ENCODE measurements around the gene OR5B12.
"Not testable (repeated sequence)": the region's sequence is repeated elsewhere in the genome, so short reads cannot be mapped to it uniquely, and the experiment has no call there.

The OR5B12 gene

GRCh38 chr11:58406774-58407173, 35.3 kb downstream of the OR5B12 start, which contains the start of gene OR5B3:
Gene OR5B3 (minus strand): TSS chr11:58406874. CDS start chr11:58403409, 3,465 bp downstream.
- Histone ChIP-seq H3K9ac (no peak within 1 kb of the TSS), H3K4me2 (ENCODE audit: low read length) (no peak within 1 kb of the TSS), H3K27ac (no peak within 1 kb of the TSS), H3K27me3 (ENCODE audit: control insufficient read depth, insufficient read depth, low read length) (no peaks in the 10 kb centered on the region), H2AFZ (no peak within 1 kb of the TSS), H3K79me2 (no peaks in the 10 kb centered on the region), H3K36me3 (ENCODE audit: control insufficient read depth, insufficient read depth, low read length) (no peaks in the 10 kb centered on the region), H3K4me3 (ENCODE audit: low read depth, low read length) (no peak within 1 kb of the TSS), H3K9me3 (ENCODE audit: control insufficient read depth, low read length) (no peaks in the 10 kb centered on the region), H3K4me1 (no peaks in the 10 kb centered on the region)
- TF ChIP-seq CTCF (IDR thresholded peaks at IDR 0.05) = no peak

DNA sequence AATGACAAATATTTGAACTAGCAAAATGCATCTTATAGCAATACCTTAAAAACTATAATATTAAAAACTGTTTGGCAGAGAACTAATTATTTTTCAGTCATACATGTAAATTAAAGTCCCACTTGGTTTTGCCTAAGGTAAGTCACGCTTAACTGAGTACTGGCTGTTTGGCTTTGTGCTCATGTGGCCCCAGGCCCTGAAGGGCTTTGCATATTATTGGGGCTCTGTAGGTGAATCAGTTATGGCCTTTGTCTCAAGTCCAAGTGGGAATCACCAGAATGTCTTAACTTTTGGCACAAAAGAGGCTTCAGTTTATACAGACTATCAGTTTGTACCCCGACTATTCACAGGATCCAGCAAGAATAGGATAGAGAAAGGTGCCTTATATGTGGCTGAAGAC, 42.4 kb downstream of the OR5B12 start:
- not testable (repeated sequence) for H3K27ac ChIP-seq; H3K27me3 ChIP-seq (ENCODE audit: control insufficient read depth, insufficient read depth, low read length); H2AFZ ChIP-seq; H3K36me3 ChIP-seq (ENCODE audit: control insufficient read depth, insufficient read depth, low read length); H3K79me2 ChIP-seq; H3K9ac ChIP-seq; H3K4me3 ChIP-seq (ENCODE audit: low read depth, low read length); H3K9me3 ChIP-seq (ENCODE audit: control insufficient read depth, low read length); H3K4me2 ChIP-seq (ENCODE audit: low read length); H3K4me1 ChIP-seq

DNA sequence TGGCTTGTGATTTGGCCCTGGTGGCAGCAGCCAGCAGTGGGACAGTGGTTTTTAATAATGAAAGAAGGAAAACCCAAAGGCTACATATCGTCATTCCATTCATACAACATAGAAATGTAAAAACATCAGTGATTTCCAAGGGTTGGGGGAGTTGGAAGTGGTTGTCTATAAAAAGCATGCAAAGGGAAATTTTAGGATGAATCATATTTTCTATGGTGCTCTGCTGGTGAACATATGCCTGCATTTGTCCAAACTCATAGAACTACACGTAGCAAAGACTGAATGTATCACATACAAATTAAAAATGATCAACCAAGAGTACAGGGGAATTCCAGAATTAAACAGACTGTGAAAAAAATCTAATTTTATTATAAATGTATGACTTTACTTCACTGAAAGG, 46.5 kb downstream of the OR5B12 start:
- no peak overlapping the region for H3K4me2 ChIP-seq (ENCODE audit: low read length)
- peaks cover 3% of the 10 kb centered on the region for H3K4me1 ChIP-seq
- no peak overlapping the region for H2AFZ ChIP-seq
- H3K27me3 ChIP-seq (ENCODE audit: control insufficient read depth, insufficient read depth, low read length) = no peaks in the 10 kb centered on the region
- H3K27ac ChIP-seq = no peak overlapping the region
- no peak for TF ChIP-seq CTCF (IDR thresholded peaks at IDR 0.05)
- H3K9ac ChIP-seq = no peak overlapping the region
- H3K4me3 ChIP-seq (ENCODE audit: low read depth, low read length) = no peak overlapping the region
- H3K36me3 ChIP-seq (ENCODE audit: control insufficient read depth, insufficient read depth, low read length) = no peaks in the 10 kb centered on the region
- H3K9me3 ChIP-seq (ENCODE audit: control insufficient read depth, low read length) = no peaks in the 10 kb centered on the region
- H3K79me2 ChIP-seq = no peaks in the 10 kb centered on the region

GRCh38 chr11:58394195-58394594, 47.8 kb downstream of the OR5B12 start:
- TF ChIP-seq CTCF (IDR thresholded peaks at IDR 0.05) = no peak
- no peak overlapping the region for H3K4me3 ChIP-seq (ENCODE audit: low read depth, low read length)
- H3K9ac ChIP-seq = no peak overlapping the region
- no peak overlapping the region for H3K27ac ChIP-seq
- H3K36me3 ChIP-seq (ENCODE audit: control insufficient read depth, insufficient read depth, low read length) = no peaks in the 10 kb centered on the region
- no peak overlapping the region for H2AFZ ChIP-seq
- no peaks in the 10 kb centered on the region for H3K9me3 ChIP-seq (ENCODE audit: control insufficient read depth, low read length)
- H3K27me3 ChIP-seq (ENCODE audit: control insufficient read depth, insufficient read depth, low read length) = no peaks in the 10 kb centered on the region
- H3K4me2 ChIP-seq (ENCODE audit: low read length) = no peak overlapping the region
- H3K4me1 ChIP-seq = peaks cover 3% of the 10 kb centered on the region
- no peaks in the 10 kb centered on the region for H3K79me2 ChIP-seq

DNA sequence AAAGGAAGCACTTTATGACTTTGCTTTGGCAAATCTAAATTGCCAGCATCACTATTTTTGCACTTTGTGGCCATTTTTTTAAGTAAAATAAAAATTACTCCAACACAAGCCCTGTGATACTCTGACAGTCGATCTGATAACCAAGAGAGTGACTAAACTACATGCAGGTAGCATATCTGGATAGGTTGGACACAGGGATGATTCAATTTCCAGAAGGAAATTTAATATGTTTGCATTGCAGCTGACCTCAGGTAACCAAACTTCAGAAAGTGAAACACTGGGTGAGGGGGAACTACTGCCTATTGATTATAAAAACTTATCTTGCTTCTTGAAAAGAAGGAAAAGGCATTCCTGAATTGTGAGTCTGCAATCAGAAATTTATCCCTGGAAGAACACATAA, 49.3 kb downstream of the OR5B12 start:
- Histone ChIP-seq H3K79me2 (no peaks in the 10 kb centered on the region), H3K4me3 (ENCODE audit: low read depth, low read length) (no peak overlapping the region), H3K4me2 (ENCODE audit: low read length) (no peak overlapping the region), H3K27me3 (ENCODE audit: control insufficient read depth, insufficient read depth, low read length) (no peaks in the 10 kb centered on the region), H3K36me3 (ENCODE audit: control insufficient read depth, insufficient read depth, low read length) (no peaks in the 10 kb centered on the region), H3K9ac (no peak overlapping the region), H3K4me1 (peaks cover 3% of the 10 kb centered on the region), H2AFZ (no peak overlapping the region), H3K9me3 (ENCODE audit: control insufficient read depth, low read length) (no peaks in the 10 kb centered on the region), H3K27ac (peak overlapping the region; percentile 39)
- TF ChIP-seq CTCF (IDR thresholded peaks at IDR 0.05) = no peak

Data from parathyroid adenoma (tissue), 2 donors.